T-helper 17 cell (primary cell): ENCODE data around the gene DDX56. TPM values are rescaled to one million over a fixed set of nuclear protein-coding genes. Genes with fewer than 3 reads are reported as not detected.

Experiments
- ATAC-seq: fragments of 150-1000 bp; cut with Tn5 transposase; 2 replicates; pipeline ENCODE4 v1.10.0; 2021; ENCODE audit warnings: mild to moderate bottlenecking, moderate library complexity
- DNase-seq, 3 donors: peaks; one replicate each; pipeline versions ENCODE4 v3.0.0 to v3.0.0-alpha.2; 2020 to 2021
- H3K9me3 ChIP-seq: one replicate; pipeline ENCODE4 v1.7.0; 2013; ENCODE audit warnings: low read length, mild to moderate bottlenecking; ENCODE audit not compliant: control insufficient read depth, poor library complexity, severe bottlenecking
- H3K27ac Mint-ChIP-seq: one replicate; pipeline ENCODE4 v1.8.0; 2022; ENCODE audit warnings: mild to moderate bottlenecking, moderate library complexity, mixed read lengths
- H3K27me3 Mint-ChIP-seq: one replicate; pipeline ENCODE4 v1.8.0; 2022; ENCODE audit warnings: mixed read lengths
- H3K36me3 Mint-ChIP-seq: one replicate; pipeline ENCODE4 v1.8.0; 2022; ENCODE audit warnings: low read depth, mixed read lengths
- H3K4me1 Mint-ChIP-seq: one replicate; pipeline ENCODE4 v1.8.0; 2022; ENCODE audit warnings: mild to moderate bottlenecking, mixed read lengths
- H3K4me3 Mint-ChIP-seq: one replicate; pipeline ENCODE4 v1.8.0; 2022; ENCODE audit warnings: mild to moderate bottlenecking, moderate library complexity, mixed read lengths
- total RNA-seq, 4 donors: library from RNA in 2 of 4; stranded (reverse) in 2 of 4; gene quantifications; one replicate each; pipeline ENCODE4 v1.2.3 and lab custom pipeline; 2022 to 2026

DDX56 gene, protein sequence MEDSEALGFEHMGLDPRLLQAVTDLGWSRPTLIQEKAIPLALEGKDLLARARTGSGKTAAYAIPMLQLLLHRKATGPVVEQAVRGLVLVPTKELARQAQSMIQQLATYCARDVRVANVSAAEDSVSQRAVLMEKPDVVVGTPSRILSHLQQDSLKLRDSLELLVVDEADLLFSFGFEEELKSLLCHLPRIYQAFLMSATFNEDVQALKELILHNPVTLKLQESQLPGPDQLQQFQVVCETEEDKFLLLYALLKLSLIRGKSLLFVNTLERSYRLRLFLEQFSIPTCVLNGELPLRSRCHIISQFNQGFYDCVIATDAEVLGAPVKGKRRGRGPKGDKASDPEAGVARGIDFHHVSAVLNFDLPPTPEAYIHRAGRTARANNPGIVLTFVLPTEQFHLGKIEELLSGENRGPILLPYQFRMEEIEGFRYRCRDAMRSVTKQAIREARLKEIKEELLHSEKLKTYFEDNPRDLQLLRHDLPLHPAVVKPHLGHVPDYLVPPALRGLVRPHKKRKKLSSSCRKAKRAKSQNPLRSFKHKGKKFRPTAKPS
- total RNA-seq (100 to 1,000 TPM in 1 of 2 donors, 10 to 100 TPM in 1; 95.7 to 101 TPM), total RNA-seq (lab: John Stamatoyannopoulos, UW) (92.0 to 133 reads per million in 2 donors)

DNA sequence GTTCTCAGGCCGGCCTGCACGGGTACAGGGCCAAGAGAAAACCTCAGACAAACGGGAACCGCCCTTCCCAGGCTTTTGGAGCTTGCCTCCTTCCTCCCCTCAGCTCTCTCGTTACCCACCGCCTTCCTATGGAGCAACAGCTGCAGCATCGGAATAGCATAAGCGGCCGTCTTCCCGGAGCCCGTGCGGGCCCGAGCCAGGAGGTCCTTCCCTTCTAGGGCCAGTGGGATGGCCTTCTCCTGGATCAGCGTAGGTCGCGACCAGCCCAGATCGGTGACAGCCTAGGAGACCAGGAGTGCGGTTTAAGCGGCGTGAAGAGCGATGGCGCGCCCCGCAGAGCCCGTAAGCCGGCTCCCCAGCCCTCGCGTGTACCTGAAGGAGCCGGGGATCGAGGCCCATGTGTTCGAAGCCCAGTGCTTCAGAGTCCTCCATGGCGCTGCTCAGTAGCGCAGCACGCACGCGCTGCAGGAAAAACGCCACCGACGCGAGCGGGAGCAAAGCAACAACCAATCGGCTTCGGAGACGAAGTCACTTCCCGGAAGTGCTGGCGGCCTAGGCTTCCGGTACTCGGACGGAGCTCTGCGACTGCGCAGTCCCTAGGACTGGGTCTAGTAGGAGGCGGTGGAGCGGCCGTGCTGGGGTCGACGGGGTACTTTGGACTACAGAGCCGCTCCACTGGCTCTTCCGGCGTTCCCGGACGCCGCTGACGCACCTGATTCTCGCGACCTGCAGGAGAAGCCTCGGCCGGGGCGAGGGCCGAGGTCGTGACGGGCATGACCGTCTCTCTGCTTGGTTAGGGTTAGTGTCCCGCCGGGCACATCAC lies at the start of gene DDX56:
Gene DDX56, minus strand, starts transcription at position 445 of the 823 bp plus-strand sequence. Its CDS starts 13 bp downstream, at position 432.
- peaks cover 2% of the 10 kb centered on the region for H3K36me3 Mint-ChIP-seq
- peak within 1 kb of the TSS; percentile 96 for H3K4me3 Mint-ChIP-seq
- DNase-seq = peak; percentile 79 to 85 (median 84)
- H3K27ac Mint-ChIP-seq = peak within 1 kb of the TSS; percentile 99
- H3K9me3 ChIP-seq = no peaks in the 10 kb centered on the region
- no peaks in the 10 kb centered on the region for H3K27me3 Mint-ChIP-seq
- peak; percentile 97 for ATAC-seq
- peaks cover 26% of the 10 kb centered on the region for H3K4me1 Mint-ChIP-seq

DNA sequence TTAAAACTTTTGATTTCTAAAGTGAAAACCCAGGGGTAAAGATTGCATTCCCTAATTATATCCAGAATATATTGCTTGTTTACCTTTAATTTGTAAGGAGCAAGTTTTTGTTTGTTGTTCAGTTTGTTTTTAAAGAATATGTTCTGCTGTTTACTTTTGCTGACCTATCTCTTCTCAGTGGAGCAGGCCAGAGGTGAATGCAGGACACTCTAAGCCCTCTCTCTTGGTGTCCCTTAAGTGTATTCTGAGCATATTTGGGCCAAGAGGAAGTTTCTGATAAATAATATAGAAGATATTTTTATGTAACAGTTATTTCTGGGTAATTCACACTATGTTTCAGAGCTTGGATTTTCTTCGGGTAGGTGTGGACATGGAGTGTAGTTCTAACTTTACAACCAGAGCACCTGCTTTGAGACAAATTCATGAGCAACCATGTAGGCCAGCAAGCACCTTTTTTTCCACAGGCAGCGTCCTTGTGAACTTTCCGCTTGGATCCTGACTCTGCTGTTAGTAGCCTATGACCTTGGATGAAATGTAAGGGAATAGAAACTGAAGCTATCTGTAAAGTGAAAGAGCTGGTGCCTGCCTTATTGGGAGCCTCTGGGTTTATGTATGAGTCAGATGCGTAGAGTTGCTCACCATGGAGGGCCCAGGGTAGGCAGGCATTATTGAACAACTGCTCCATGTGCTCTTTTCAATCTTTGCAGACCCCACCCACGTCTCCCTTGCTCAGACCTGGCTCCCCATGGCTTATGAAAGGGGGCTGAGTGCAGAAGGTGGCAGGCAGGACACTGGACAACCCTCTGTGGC lies 48.8 kb upstream of the DDX56 start:
- ATAC-seq (peak; percentile 42), DNase-seq (peak in 1 of 3 donors; percentile 26)
- Mint-ChIP-seq H3K27me3 (no peaks in the 10 kb centered on the region), H3K36me3 (peaks cover 5% of the 10 kb centered on the region), H3K4me3 (peak overlapping the region; percentile 76), H3K4me1 (peaks cover 73% of the 10 kb centered on the region), H3K27ac (peak overlapping the region; percentile 98)
- no peaks in the 10 kb centered on the region for H3K9me3 ChIP-seq

DNA sequence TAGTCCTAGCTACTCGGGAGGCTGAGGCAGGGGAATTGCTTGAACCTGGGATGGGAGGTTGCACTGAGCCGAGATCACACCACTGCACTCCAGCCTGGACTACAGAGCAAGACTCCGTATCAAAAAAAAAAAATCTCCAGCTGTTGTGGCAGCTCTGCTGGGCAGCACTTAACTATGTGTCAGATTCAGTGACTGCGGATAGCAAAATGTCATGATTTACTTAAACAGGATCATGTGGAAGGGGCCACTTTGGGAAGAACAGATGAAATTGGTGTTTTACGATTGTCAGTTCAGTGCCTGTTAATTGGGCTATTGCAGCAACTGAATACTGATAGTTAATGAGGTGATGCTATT lies 48.0 kb upstream of the DDX56 start:
- no peak for ATAC-seq
- Mint-ChIP-seq H3K4me1 (peaks cover 79% of the 10 kb centered on the region), H3K27me3 (no peaks in the 10 kb centered on the region)

DNA sequence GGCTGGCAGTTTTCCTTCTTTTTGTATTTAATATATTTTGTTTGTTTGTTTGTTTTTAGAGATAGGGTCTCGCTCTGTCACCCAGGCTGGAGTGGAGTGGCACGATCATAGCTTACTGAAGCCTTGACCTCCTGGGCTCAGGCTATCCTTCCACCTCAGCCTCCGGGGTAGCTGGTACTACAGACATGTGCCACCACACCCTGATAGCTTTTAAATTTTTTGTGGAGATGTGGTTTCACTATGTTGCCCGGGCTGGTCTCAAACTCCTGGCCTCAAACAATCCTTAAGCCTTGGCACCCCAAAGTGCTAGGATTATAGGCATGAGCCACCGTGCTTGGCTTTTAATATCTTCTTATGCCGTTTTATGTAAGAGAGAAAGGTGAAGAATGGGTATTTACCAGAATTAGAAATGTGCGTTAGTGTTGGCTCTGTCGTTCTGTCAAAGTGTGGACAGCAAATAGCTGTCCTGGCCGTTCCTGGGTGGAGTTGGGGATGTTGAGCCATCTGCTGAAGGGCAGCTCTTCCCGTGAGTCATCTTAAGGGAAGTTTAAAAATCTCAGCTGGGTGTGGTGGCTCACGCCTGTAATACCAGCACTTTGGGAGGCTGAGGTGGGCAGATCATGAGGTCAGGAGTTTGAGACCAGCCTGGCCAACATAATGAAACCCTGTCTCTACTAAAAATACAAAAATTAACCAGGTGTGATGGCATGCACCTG lies 47.5 kb upstream of the DDX56 start:
- peaks cover 5% of the 10 kb centered on the region for H3K36me3 Mint-ChIP-seq
- ATAC-seq (no peak), DNase-seq (no peak)
- H3K4me1 Mint-ChIP-seq = peaks cover 75% of the 10 kb centered on the region
- H3K27ac Mint-ChIP-seq = peak overlapping the region; percentile 98
- no peaks in the 10 kb centered on the region for H3K27me3 Mint-ChIP-seq
- H3K4me3 Mint-ChIP-seq = peak overlapping the region; percentile 1
- no peaks in the 10 kb centered on the region for H3K9me3 ChIP-seq

More for the DNA sequence above, 48.0 kb upstream of the DDX56 start:
- H3K9me3 ChIP-seq = no peaks in the 10 kb centered on the region
- Mint-ChIP-seq H3K27ac (peak overlapping the region; percentile 98), H3K36me3 (peaks cover 5% of the 10 kb centered on the region), H3K4me3 (peak overlapping the region; percentile 1)
- DNase-seq = no peak

DNA sequence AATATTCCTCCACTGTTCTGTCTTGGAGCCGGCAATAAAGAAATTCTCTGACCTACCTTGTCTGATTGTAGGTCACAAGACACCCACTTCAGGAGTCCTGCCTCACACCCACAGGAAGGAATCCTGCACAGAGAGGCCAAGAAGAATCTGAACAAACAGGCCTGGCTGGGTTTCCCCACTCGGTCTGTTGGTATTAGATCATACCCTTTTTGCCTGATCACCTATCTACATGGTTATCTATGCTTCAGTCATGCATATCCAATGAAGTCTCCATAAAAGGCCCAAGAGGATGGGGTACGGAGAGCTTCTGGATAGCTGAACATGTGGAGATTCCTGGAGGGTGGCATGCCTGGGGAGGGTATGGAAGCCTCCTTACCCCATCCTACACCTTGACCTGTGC lies 45.0 kb upstream of the DDX56 start:
- no peaks in the 10 kb centered on the region for H3K9me3 ChIP-seq
- Mint-ChIP-seq H3K27ac (peak overlapping the region; percentile 98), H3K4me3 (peak overlapping the region; percentile 76), H3K27me3 (no peaks in the 10 kb centered on the region), H3K36me3 (peaks cover 5% of the 10 kb centered on the region), H3K4me1 (peaks cover 72% of the 10 kb centered on the region)
- ATAC-seq (peak; percentile 79), DNase-seq (peak in 2 of 3 donors; percentile 45 to 56)

DNA sequence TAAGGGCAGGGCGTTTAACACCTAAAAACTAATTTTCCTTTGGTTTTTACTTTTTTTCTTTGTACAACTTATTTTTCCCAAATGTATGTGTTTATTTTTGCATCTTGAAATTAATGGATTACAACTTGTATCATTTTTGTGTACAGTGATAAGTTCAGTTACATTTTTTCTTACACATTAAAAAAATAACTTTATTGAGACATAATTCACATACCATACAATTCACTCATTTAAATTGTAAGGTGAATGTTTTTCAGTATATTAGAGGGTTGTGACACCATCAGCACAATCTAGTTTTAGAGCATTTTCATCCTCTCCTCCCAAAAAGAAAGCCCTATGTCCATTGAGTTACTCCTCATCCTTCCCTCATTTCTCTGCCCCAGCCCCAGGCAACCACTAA lies 44.3 kb upstream of the DDX56 start:
- peak overlapping the region; percentile 76 for H3K4me3 Mint-ChIP-seq
- ATAC-seq (no peak), DNase-seq (no peak)
- peak overlapping the region; percentile 98 for H3K27ac Mint-ChIP-seq
- no peaks in the 10 kb centered on the region for H3K9me3 ChIP-seq
- H3K4me1 Mint-ChIP-seq = peaks cover 71% of the 10 kb centered on the region
- H3K36me3 Mint-ChIP-seq = peaks cover 5% of the 10 kb centered on the region
- H3K27me3 Mint-ChIP-seq = no peaks in the 10 kb centered on the region

DNA sequence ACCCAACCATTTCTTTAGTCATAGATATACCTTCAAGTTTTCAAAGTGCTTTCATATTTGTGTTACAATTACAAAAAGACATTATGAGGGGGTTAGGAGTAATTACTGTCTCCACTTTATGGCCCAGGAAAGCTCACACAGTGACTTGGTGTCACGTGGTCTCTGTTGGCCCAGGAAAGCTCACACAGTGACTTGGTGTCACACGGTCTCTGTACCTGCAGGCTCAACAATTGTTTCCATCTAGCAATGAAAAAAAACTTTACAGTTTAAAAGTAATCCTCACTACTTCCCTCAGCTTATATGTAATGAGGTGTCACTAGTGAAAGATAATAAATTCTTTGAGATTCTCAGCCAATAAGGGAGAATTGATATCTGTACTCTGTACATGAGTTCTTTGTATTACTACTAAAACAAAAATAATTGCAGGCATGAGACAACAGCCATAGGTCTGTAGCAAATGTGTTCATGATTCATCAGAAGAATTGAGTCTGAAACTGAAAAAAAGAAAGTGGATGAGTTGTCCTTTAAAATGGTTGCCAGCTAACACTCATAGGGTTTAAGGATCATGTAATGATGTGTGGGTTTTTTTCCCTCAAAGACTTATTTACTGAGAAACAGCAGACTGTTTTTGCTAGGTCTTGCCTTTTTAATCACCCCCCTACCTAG lies 43.6 kb upstream of the DDX56 start:
- ATAC-seq = no peak
- DNase-seq = no peak
- peak overlapping the region; percentile 98 for H3K27ac Mint-ChIP-seq
- peaks cover 5% of the 10 kb centered on the region for H3K36me3 Mint-ChIP-seq
- no peaks in the 10 kb centered on the region for H3K9me3 ChIP-seq
- H3K4me1 Mint-ChIP-seq = peaks cover 69% of the 10 kb centered on the region
- peak overlapping the region; percentile 50 for H3K4me3 Mint-ChIP-seq
- no peaks in the 10 kb centered on the region for H3K27me3 Mint-ChIP-seq

DNA sequence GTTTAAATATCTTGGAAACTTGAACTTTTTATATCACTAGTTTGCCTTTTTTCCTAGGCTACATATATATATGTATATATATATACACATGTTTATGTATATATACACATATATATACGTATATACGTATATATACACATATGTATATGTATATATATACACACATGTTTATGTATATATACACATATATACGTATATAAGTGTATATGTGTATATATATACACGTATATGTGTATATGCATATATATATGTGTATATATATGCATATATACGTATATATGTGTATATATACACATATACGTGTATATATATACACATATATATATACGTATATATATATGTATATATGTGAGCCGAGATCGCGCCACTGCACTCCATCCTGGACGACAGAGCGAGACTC lies 42.8 kb upstream of the DDX56 start:
- no peaks in the 10 kb centered on the region for H3K27me3 Mint-ChIP-seq
- no peaks in the 10 kb centered on the region for H3K9me3 ChIP-seq
- peaks cover 5% of the 10 kb centered on the region for H3K36me3 Mint-ChIP-seq
- peaks cover 67% of the 10 kb centered on the region for H3K4me1 Mint-ChIP-seq
- no peak overlapping the region for H3K4me3 Mint-ChIP-seq
- DNase-seq = no peak
- H3K27ac Mint-ChIP-seq = peak overlapping the region; percentile 99
- no peak for ATAC-seq

DNA sequence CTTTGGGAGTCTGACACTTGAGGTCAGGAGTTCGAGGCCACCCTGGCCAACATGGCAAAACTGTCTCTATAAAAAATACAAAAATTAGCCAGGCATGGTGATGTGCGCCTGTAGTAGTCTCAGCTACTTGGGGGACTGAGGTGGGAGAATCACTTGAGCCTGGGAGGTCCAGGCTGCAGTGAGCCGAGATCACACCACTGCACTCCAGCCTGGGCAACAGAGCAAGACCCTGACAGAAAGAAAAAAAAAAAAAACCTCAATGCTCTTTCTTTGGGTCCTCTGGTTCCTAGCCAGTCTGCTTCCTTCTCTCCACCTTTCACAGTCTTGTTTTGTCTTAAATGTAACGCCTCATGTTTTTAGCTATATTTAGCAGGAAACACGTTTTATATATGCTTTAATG lies 42.1 kb upstream of the DDX56 start:
- no peaks in the 10 kb centered on the region for H3K9me3 ChIP-seq
- no peak overlapping the region for H3K4me3 Mint-ChIP-seq
- no peaks in the 10 kb centered on the region for H3K27me3 Mint-ChIP-seq
- H3K36me3 Mint-ChIP-seq = peaks cover 5% of the 10 kb centered on the region
- ATAC-seq = no peak
- H3K4me1 Mint-ChIP-seq = peaks cover 62% of the 10 kb centered on the region
- no peak for DNase-seq
- H3K27ac Mint-ChIP-seq = peak overlapping the region; percentile 99

DNA sequence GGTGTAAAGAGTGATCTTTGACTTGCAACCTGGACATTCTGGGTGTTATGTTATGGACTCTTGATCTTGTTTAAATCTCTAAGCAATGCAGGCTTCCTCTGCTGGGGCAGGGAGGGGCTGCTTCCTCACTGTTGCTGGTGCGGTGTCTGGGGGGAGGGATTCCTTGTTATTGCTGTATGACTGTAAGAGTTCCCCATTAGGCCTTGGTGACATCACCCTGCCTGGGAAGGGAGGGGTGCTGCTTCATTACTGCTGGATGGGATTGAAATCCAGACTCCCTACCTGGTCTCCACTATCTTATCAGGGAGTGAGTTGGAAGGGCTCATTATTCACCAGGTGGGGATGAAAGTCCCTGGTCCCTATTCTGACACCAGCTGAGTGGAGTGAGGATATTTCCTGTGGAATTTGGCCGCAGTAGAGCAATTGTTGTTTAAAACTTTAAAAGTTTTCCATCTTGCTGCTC lies 41.5 kb upstream of the DDX56 start:
- Mint-ChIP-seq H3K27ac (peak overlapping the region; percentile 99), H3K27me3 (no peaks in the 10 kb centered on the region), H3K4me1 (peaks cover 65% of the 10 kb centered on the region), H3K36me3 (peaks cover 5% of the 10 kb centered on the region), H3K4me3 (peak overlapping the region; percentile 87)
- no peaks in the 10 kb centered on the region for H3K9me3 ChIP-seq
- ATAC-seq (peak; percentile 62), DNase-seq (peak in 1 of 3 donors; percentile 53)

DNA sequence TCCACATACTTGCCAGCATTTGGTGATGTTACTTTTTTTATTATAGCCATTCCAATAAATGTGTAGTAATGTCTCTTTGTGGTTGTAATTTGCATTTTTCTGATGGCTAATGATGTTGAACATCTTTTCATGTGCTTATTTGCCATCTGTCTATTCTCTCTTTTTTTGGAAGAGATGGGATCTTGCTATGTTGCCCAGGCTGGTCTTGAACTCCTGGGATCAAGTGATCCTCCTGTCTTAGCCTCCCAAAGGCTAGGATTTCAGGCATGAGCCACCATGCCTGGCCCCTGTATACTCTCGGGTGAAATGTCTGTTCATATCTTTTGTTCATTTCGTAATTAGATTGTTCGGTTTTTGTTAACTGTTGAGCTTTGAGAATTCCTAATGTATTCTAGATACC lies 36.1 kb upstream of the DDX56 start:
- Mint-ChIP-seq H3K4me1 (peaks cover 51% of the 10 kb centered on the region), H3K36me3 (peaks cover 4% of the 10 kb centered on the region), H3K27me3 (no peaks in the 10 kb centered on the region), H3K4me3 (peak overlapping the region; percentile 57), H3K27ac (peak overlapping the region; percentile 97)
- no peak for ATAC-seq
- H3K9me3 ChIP-seq = no peaks in the 10 kb centered on the region
- DNase-seq = no peak
